HG02798 (cell line): ENCODE data around the gene JUND.

Experiments
- ATAC-seq: cut with Tn5 transposase; IDR thresholded peaks from one replicate; pipeline ENCODE4 v1.9.1; 2021; ENCODE audit warnings: mild to moderate bottlenecking; ENCODE audit not compliant: unreplicated experiment, poor library complexity

JUND gene

DNA sequence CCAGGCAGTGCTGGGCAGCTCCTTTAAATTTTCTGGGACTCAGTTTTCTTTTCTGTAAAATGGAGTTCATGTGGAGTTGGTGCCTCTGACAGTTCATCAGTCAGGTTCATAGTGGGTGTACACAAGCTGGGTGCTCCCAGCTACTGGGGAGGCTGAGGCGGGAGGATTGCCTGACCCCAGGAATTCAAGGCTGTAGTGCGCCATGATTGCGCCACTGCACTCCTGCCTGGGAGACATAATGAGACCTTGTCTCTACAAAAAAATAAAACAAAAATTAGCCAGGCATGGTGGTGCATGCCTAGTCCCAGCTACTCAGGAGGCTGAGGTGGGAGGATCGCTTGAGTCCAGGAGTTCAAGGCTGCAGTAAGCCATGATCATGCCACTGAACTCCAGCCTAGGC, 28.3 kb downstream of the JUND start:
- no peak for ATAC-seq

DNA sequence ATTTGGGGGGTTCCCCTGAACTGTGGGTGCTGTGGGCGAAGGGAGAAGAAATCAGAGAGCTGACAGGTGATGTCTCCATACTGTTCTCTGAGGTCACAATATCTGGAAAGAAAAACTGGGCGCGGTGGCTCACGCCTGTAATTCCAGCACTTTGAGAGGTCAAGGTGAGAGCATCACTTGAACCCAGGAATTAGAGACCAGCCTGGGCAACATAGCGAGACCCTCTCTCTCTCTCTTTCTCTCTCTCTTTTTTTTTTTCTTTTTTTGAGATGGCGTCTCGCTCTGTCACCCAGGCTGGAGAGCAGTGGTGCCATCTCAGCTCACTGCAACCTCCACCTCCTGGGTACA, 29.1 kb downstream of the JUND start:
- no peak for ATAC-seq

GRCh38 chr19:18251587-18252369, 29.6 kb downstream of the JUND start:
- ATAC-seq = no peak

GRCh38 chr19:18249834-18250233, 31.6 kb downstream of the JUND start:
- ATAC-seq = no peak

GRCh38 chr19:18245297-18245696, 36.1 kb downstream of the JUND start:
- ATAC-seq = no peak

DNA sequence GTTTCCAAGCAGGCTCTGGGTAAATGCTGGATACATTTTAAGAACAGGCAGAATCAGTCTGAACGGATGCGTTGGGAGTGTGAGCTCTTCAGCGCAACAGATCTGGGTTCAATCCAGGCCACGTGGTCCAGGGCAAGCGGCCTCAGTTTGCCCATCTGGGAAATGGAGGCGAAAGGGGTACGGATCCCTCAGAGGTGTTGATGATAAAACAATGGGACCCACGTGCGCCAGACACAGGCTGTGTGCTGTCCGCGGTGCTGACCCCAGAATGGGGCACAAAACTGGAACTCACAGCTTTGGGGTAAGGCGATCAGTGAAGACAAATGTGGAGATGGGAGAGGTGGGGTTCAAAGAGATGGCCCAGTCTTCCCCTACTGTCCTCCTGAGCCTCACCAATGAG, 42.1 kb downstream of the JUND start:
- no peak for ATAC-seq

DNA sequence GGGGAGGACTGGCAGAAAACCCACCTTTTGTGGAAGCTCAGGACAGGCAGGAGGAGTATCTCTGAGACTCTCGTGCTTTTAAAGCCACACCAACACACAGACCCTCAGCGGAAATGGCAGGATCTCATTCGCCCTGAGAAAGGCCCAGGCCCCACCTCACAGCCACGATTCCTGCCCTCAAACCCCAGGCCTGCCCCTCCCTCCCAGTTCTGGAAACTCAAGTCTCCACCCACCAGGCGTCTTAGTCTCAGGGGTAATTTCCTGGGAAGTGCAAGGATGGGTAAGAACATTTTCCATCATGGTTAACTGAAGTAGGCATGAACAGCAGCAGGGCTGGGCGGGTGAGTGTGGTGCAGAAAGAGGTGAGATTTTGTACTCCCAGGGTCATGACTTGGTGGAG, 47.2 kb downstream of the JUND start:
- ATAC-seq = no peak

GRCh38 chr19:18233224-18233825, 48.1 kb downstream of the JUND start:
- ATAC-seq = no peak

- ATAC-seq = no peak
Observed at GRCh38 chr19:18232540-18233223, 48.7 kb downstream of the JUND start.

DNA sequence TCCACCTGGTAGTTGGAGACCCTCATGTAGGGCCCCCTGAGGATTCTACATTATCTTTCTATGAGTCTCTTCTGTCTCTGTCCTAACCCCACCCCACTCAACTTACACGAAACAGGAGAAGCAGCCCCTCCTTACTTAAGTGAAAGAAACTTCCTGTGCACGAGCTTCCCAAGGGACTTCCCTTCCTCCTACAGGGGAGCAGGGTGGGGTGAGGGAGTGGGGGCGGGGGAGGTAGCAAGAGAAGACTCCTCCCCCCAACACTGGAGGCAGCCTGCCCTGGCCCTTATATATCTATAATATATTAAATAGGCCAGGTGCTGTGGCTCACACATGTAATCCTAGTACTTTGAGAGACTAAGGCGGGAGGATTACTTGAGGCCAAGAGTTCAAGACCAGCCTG, 49.6 kb downstream of the JUND start:
- ATAC-seq = no peak

GRCh38 chr19:18230941-18231734, 50.3 kb downstream of the JUND start:
- no peak for ATAC-seq

DNA sequence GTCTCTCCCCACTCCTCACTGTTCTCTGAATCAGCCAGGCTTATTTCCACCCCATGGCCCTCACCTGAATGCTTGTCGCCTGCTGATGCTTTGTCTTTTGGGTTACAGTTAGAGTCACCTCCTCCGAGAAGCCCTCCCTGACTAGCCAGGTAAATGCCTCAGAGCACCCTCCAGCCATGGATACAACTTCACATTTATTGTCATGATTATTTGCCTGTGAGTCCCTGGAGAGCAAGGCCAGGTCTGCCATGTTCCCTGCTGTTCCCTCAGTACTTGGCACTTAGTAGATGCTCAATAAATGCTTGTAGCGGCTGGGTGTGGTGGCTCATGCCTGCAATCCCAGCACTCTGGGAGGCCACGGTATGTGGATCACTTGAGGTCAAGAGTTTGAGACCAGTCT, 51.5 kb downstream of the JUND start:
- no peak for ATAC-seq
